Endothelial cell of umbilical vein (primary cell): ENCODE measurements around the gene FGF9. TPM values are rescaled to one million over a fixed set of nuclear protein-coding genes. Genes with fewer than 3 reads are reported as not detected.

Source experiments
- BruUV-seq: library from RNA; stranded (reverse); fragments of 400-500 nt; replicated peaks from 2 replicates; lab custom pipeline; 2021; lab: Mats Ljungman, UMichigan
- CTCF ChIA-PET: fragments of 300-600, 350-600 bp; sonication (Branson Sonifier 250); formaldehyde crosslinking; loops from one replicate; lab custom pipeline; 2021; ENCODE audit warnings: antibody characterized with exemption, inconsistent platforms; lab: Charles Lee
- POLR2A ChIA-PET: fragments of 300-600, 350-600 bp; sonication (Branson Sonifier 250); formaldehyde crosslinking; loops from one replicate; lab custom pipeline; 2021; ENCODE audit warnings: antibody characterized with exemption, inconsistent platforms; lab: Charles Lee
- DNase-seq: peaks from one replicate; pipeline ENCODE4 v3.0.0-alpha.2; 2011; ENCODE audit warnings: low read depth, low spot score
- FAIRE-seq: peaks from 2 replicates; lab custom pipeline; 2011; peaks lifted over from hg19 to GRCh38; lab: Jason Lieb, UNC
- H2AFZ ChIP-seq: 2 replicates; pipeline ENCODE4 v1.6.0; 2012; ENCODE audit warnings: low read depth, low read length, control low read depth, inconsistent platforms
- H3K27ac ChIP-seq: 2 replicates; pipeline ENCODE4 v1.5.1; 2011; ENCODE audit warnings: low read depth, mild to moderate bottlenecking, control low read depth, low read length, moderate library complexity; ENCODE audit not compliant: insufficient read depth
- H3K27me3 ChIP-seq, 2 experiments: 2 replicates each; pipeline versions ENCODE4 v1.6.0 to v1.6.1; 2011; ENCODE audit warnings: low read length in 2 of 2, mixed read lengths in 1 of 2; ENCODE audit not compliant: control insufficient read depth in 2 of 2, insufficient read depth in 2 of 2
- H3K36me3 ChIP-seq, 2 experiments: 2 replicates in 1 of 2; 3 replicates in 1 of 2; pipeline ENCODE4 v1.5.1; 2011; ENCODE audit warnings: low read length in 2 of 2, mild to moderate bottlenecking in 1 of 2, moderate library complexity in 1 of 2; ENCODE audit not compliant: control insufficient read depth in 2 of 2, insufficient read depth in 2 of 2; ENCODE audit errors: extremely low read depth in 1 of 2
- H3K4me1 ChIP-seq: 3 replicates; pipeline ENCODE4 v1.5.1; 2011; ENCODE audit warnings: mild to moderate bottlenecking, low read length; ENCODE audit not compliant: control insufficient read depth, insufficient read depth; ENCODE audit errors: extremely low read depth
- H3K4me2 ChIP-seq: 2 replicates; pipeline ENCODE4 v1.6.1; 2011; ENCODE audit warnings: low read length, control low read depth, mixed read lengths; ENCODE audit not compliant: insufficient read depth
- H3K4me3 ChIP-seq, 3 experiments: fragments of 200-600 bp in 1 of 3; sonication (generic), shearing (Covaris generic) in 1 of 3; replicated peaks in 1 of 3; 2 replicates each; pipeline ENCODE4 v1.5.1; 2011 to 2016; ENCODE audit warnings: control low read depth in 3 of 3, low read length in 3 of 3, mild to moderate bottlenecking in 2 of 3, inconsistent platforms in 1 of 3, low read depth in 1 of 3, moderate library complexity in 1 of 3; ENCODE audit not compliant: insufficient read depth in 1 of 3
- H3K79me2 ChIP-seq: 2 replicates; pipeline ENCODE4 v1.6.0; 2012; ENCODE audit warnings: low read length, inconsistent platforms; ENCODE audit not compliant: control insufficient read depth, insufficient read depth
- H3K9ac ChIP-seq: replicated peaks from 2 replicates; pipeline ENCODE3; 2011; ENCODE audit warnings: low read length, control low read depth; ENCODE audit not compliant: insufficient read depth; ENCODE audit errors: extremely low read depth
- H3K9me1 ChIP-seq: replicated peaks from 3 replicates; pipeline ENCODE4 v1.6.0; 2011; ENCODE audit warnings: mild to moderate bottlenecking, low read length; ENCODE audit not compliant: control insufficient read depth, insufficient read depth; ENCODE audit errors: extremely low read depth
- H3K9me3 ChIP-seq: replicated peaks from 2 replicates; pipeline ENCODE4 v1.5.1; 2012; ENCODE audit warnings: low read length, inconsistent platforms; ENCODE audit not compliant: control insufficient read depth, insufficient read depth
- H4K20me1 ChIP-seq: replicated peaks from 2 replicates; pipeline ENCODE3; 2011; ENCODE audit warnings: mild to moderate bottlenecking, low read length; ENCODE audit not compliant: control insufficient read depth, insufficient read depth; ENCODE audit errors: extremely low read depth
- FOS ChIP-seq: IDR thresholded peaks from 2 replicates; pipeline ENCODE4 v1.6.1; 2011; ENCODE audit warnings: mild to moderate bottlenecking, low read length, moderate library complexity, borderline replicate concordance; ENCODE audit not compliant: insufficient read depth
- dilution Hi-C: fragments of 300-500 bp; cut with MboI; formaldehyde crosslinking; loops from one replicate; pipeline ENCODE4 v1.15.0; 2019; ENCODE audit warnings: low sequenced_read_pairs; ENCODE audit not compliant: extremely low pct_ligation_motif_present
- intact Hi-C: fragments of 100-400 bp; cut with micrococcal nuclease; formaldehyde crosslinking; loops from one replicate; pipeline ENCODE4 v1.10.0; 2022
- polyA plus RNA-seq, 4 experiments: library from polyadenylated mRNA; depleted of rRNA in 3 of 4; stranded (reverse) in 3 of 4; unstranded in 1 of 4; fragments of >200 nt; gene quantifications; 2 replicates each; pipeline versions ENCODE4 v1.2.1 to v1.2.3, GENCODE V29; 2011 to 2012; ENCODE audit warnings: missing spikeins in 1 of 4
- total RNA-seq: library from RNA; stranded (reverse); gene quantifications from 2 replicates; pipeline ENCODE4 v1.2.3, GENCODE V29; 2021

FGF9 gene
- total and polyA plus RNA-seq, 2 donors (not counting 3 experiments of a cell fraction or from before 2014, with no cell fraction given), result not detected

DNA sequence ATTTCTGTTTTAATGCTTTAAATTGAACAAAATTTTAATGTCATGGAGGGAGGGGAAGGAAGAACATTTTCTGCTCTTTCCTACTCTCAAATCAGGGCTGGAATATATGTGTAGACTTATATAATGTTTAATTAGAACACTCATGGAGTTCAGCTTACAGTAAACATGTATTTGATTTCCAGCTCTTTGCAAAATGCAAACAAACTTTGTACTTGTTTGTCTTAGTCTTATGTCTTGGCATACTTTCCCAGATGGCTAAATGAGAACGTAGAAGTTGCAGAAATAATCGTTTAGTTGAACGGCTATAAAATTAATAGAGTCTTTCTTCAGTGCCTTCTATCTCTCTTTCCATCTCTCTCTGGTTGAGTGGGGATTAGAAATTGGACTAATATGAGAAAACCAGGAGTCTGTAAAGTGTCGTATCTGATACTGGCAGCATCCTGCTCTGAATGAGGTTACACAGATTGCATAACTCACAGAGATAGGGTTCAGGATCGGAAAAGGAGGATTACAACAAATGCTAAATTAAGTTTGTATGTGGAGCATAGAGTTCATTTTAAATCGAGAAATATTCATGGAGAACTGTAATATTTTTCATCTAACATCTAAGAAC is 82.3 kb downstream of the FGF9 start:
- DNase-seq, result no peak
- Histone ChIP-seq H3K9me1 (no peaks in the 10 kb centered on the region), H3K27me3 (no peaks in the 10 kb centered on the region), H3K9ac (no peak overlapping the region), H3K4me1 (no peaks in the 10 kb centered on the region), H3K4me2 (no peak overlapping the region), H3K9me3 (peaks cover 5% of the 10 kb centered on the region), H2AFZ (no peak overlapping the region), H3K27ac (no peak overlapping the region), H3K4me3 (no peak overlapping the region), H4K20me1 (no peaks in the 10 kb centered on the region), H3K36me3 (no peaks in the 10 kb centered on the region), H3K79me2 (no peaks in the 10 kb centered on the region)
- ChIA-PET CTCF (no interaction called here), POLR2A (no interaction called here)
- intact Hi-C loops (no loop called here), dilution Hi-C loops (no loop called here)
- no peak for FAIRE-seq
- TF ChIP-seq FOS, result no peak
- BruUV-seq, result no TSS peak

Other genes with a start within 250 kb of the FGF9 start
- 57.5 and 59.4 TPM in 2 replicates for gene ZDHHC20, start 211.8 kb upstream of the FGF9 start, total RNA-seq
- 18.0 and 22.1 TPM in 2 replicates for gene ZDHHC20, start 211.8 kb upstream of the FGF9 start, polyA plus RNA-seq
- 24.0 and 25.1 TPM in 2 replicates for gene MICU2, start 66.9 kb upstream of the FGF9 start, total RNA-seq
- gene MICU2, start 66.9 kb upstream of the FGF9 start, polyA plus RNA-seq, result 32.3 and 36.7 TPM in 2 replicates